Endometrium (tissue), 2 donors: ENCODE results near the gene RINT1.

ENCODE experiments used
- FAIRE-seq: peaks from 2 replicates; lab custom pipeline; 2012; peaks lifted over from hg19 to GRCh38; lab: Jason Lieb, UNC
- donor health status: control.
- donor health status: control.

The RINT1 gene

GRCh38 chr7:105599551-105599950 is 67.5 kb downstream of the RINT1 start:
- FAIRE-seq, result no peak

GRCh38 chr7:105600720-105601550 is 68.9 kb downstream of the RINT1 start:
- FAIRE-seq, result no peak

GRCh38 chr7:105602325-105603305 is 70.6 kb downstream of the RINT1 start:
- no peak for FAIRE-seq

DNA sequence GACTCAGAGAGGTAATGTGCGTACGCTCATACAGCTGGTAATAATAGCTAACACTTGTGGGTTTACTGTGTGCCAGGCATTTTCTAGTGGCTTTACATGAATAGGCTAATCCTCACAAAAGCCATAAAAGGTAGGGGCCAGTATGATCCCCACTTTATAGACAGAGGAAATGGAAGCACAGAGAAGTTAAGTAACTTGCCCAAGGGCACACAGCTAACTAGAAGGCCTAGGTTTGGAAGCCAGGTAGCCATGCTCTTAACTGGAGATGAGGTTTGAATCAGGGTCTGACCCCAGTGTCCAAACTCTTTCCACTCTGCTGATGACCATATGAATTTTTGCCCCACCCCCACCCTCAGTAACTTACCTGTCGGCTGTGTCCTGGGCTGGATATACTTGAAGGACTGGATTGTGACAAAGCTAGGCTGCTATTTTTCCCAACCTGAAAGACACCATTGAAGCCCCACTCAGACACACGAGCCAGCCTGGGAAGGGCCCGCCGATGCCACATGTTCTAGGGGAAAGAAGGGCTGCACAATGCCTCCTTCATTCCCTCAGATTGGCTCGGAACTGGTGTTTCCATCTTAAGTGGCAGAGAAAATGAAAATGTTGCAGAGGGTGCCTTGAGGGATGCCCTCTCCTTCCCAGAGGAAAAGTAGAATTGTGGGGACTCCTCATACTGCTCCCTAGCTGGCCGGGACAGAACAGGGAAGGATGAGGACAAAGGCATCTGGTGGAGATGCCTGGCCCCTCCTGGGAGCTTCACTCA is 78.3 kb downstream of the RINT1 start:
- no peak for FAIRE-seq

DNA sequence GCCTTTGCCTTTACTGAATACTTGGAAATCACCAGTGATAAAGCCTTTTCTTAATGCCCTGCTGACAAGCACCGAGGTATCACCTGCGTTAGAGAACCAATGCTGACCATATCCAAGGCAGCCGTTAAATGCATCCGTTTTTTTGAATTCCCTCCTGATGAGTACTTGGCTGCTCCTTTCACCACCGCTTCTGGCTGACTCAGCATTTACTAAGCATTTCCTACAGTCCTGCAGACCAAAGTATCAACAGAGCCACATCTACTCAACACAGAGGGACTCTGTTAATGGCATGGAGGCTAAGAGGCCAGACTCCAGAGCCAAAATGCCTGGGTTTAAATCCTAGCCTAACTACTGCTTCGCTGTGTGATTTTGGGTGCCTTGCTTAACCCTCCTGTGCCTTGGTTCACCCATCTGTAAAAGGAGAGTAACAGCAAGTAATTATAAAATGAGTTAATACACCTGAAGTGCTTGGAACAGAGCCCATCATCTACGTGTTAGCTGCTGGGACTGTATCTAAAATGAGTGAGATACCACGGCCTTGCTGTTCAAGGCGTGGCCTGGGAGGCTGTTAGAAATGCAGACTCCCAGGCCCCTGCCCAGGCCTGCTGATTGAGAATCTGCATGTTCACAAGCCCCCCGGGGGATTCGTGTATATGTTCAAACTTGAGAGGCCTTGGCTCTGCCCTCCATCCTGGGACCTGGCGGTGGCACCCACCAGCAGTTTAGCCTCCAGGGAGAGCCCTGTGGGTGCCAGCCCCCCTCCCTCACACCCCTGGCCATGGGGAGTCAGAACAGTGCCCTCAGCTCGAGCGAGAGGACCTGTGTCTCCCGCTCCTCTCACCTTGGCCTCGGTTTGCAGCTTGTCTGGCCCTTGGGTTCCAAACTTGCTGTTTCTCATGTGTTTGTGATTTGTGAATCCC is 80.1 kb downstream of the RINT1 start:
- FAIRE-seq, result no peak

GRCh38 chr7:105612806-105613205 is 80.8 kb downstream of the RINT1 start:
- FAIRE-seq, result no peak

DNA sequence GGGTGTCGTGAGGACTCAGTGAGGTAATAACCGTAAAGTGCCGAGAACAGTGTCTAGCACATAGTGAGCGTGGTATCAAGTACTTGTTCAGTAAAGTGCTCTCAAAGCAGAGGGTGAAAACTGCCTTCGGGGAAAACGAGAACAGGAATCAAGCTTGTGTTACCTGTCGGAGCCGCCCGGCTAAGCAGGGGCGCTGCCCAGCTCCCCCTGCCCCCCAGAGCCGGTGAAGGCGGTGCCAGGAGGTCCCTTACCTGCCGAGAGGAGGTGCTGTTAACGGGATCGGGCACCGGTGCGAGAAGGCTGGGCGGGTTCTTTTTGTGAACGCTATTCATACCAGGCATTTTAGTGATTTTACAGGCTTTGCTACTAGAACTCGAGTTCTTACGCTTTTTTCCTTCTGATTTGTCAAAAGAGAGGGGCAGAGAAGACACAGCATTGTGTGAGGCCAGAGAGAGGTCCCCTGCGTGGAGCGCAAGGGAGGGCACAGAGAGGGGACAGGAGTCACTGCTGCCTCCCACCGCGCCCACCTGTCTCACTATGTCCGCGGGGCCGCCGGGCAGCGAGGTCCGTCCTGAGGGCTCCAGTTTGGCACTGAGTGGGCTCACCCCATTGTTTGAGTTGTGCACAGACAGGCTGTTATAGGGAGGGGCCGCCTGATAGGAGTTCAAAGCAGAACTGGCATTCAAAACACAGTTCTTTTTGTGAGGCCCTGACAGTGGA is 81.8 kb downstream of the RINT1 start:
- FAIRE-seq, result no peak

DNA sequence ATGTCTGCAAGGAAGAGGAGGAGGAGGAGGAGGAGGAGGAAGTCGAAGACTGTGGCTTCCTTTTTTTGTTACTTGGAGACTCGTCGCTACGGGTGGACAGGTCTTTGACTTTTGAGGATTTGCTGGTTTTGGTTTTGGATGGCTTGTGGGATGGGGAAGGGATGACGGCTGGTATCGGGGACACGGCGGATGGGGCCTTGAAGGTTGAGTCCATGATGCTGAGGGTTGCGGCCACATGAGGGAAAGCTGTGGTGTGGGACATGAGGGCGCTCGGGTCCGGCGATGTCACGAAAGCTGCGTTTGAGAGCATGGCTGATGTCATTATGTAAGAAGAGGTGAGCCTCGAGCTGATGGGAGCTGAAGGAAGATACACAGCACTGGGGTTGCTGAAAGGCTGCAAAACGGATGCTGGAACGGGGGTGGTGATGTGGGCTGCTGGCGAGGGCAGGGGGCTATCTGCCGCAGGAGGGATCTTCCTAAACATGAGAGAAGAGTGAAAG is 82.4 kb downstream of the RINT1 start:
- no peak for FAIRE-seq
